Upper lobe of right lung (tissue), 1 donor: Measurements from ENCODE around the gene DNAJB4. TPM values are rescaled to one million over a fixed set of nuclear protein-coding genes. Genes with fewer than 3 reads are reported as not detected.
A peak's percentile ranks its signal among the peaks of the same experiment; 100 is the strongest.
"Not testable (repeated sequence)": the region's sequence is repeated elsewhere in the genome, so short reads cannot be mapped to it uniquely, and the experiment has no call there.

Experiments
- ATAC-seq: fragments of 200-7000 bp; cut with Tn5 transposase; one replicate; pipeline ENCODE4 v1.9.1; 2020; ENCODE audit warnings: mild to moderate bottlenecking, moderate library complexity
- DNase-seq: peaks from one replicate; pipeline ENCODE4 v3.0.0-alpha.2; 2020
- H3K27ac ChIP-seq: fragments of 200-600 bp; one replicate; pipeline ENCODE4 v1.8.0; 2022
- H3K27me3 ChIP-seq: fragments of 200-600 bp; one replicate; pipeline ENCODE4 v1.8.0; 2022; ENCODE audit warnings: mild to moderate bottlenecking
- H3K36me3 ChIP-seq: fragments of 200-600 bp; one replicate; pipeline ENCODE4 v1.8.0; 2022
- H3K4me1 ChIP-seq: fragments of 200-600 bp; one replicate; pipeline ENCODE4 v1.8.0; 2022
- H3K4me3 ChIP-seq: fragments of 200-600 bp; one replicate; pipeline ENCODE4 v1.8.0; 2022; ENCODE audit warnings: mild to moderate bottlenecking
- H3K9me3 ChIP-seq: fragments of 200-600 bp; one replicate; pipeline ENCODE4 v1.8.0; 2022
- intact Hi-C: fragments of 100-400 bp; cut with DNase I; formaldehyde crosslinking; loops from one replicate; pipeline ENCODE4 v1.11.0; 2022
- total RNA-seq: library from RNA; stranded (reverse); fragmentation: NEBNext Ultra II Directional; extraction: Animal tissue kit (Norgen Biotek cat#: 25700); gene quantifications from one replicate; pipeline ENCODE4 v1.2.1, GENCODE V29; 2021
- TF ChIP-seq, protein P1 (sequence below): fragments of 200-600 bp; IDR thresholded peaks from one replicate; pipeline ENCODE4 v1.8.0; 2022; ENCODE audit warnings: antibody characterized with exemption
- donor health status: DM: no; HTN: yes; CAD: no; lungs with severe emphysema.

The DNAJB4 gene
- total RNA-seq, 1 donor from 2014 or later, result 35.8 TPM

DNA sequence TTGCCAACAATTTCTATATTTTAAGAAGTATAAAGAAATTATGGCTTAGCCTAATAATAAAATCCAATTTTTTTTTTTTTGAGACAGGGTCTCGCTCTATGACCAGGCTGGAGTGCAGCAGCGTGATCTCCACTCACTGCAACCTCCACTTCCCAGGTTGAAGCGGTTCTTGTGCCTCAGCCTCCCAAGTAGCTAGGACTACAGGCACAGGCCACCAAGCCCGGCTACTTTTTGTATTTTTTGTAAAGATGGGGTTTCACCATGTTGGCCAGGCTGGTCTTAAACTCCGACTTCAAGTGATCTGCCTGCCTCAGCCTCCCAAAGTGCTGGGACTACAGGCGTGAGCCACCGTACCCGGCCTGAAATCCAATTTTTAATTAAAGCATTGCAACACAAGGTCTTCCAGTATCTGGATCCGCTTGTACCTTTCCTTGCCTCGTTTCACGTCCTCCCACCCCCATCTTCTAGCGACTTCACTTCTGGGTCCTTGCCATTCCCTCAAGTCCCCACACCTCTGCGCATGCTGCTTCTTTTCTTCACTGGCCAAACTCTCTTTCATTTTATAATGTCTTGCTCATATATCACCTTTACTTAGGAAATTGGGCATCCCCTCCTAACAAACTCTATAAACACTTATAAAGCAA lies 28.2 kb upstream of the DNAJB4 start:
- Histone ChIP-seq H3K4me1 (peaks cover 36% of the 10 kb centered on the region), H3K27ac (no peak overlapping the region), H3K36me3 (peaks cover 11% of the 10 kb centered on the region), H3K27me3 (no peaks in the 10 kb centered on the region), H3K9me3 (no peaks in the 10 kb centered on the region), H3K4me3 (peak overlapping the region; percentile 71)
- DNase-seq (no peak), ATAC-seq (no peak)
- intact Hi-C loops, result loop anchor here (10.0 kb wide), 1 partner anchor 138 kb away; no protein-coding TSS in a partner anchor
- TF ChIP-seq, protein P1, sequence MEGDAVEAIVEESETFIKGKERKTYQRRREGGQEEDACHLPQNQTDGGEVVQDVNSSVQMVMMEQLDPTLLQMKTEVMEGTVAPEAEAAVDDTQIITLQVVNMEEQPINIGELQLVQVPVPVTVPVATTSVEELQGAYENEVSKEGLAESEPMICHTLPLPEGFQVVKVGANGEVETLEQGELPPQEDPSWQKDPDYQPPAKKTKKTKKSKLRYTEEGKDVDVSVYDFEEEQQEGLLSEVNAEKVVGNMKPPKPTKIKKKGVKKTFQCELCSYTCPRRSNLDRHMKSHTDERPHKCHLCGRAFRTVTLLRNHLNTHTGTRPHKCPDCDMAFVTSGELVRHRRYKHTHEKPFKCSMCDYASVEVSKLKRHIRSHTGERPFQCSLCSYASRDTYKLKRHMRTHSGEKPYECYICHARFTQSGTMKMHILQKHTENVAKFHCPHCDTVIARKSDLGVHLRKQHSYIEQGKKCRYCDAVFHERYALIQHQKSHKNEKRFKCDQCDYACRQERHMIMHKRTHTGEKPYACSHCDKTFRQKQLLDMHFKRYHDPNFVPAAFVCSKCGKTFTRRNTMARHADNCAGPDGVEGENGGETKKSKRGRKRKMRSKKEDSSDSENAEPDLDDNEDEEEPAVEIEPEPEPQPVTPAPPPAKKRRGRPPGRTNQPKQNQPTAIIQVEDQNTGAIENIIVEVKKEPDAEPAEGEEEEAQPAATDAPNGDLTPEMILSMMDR, result no peak

DNA sequence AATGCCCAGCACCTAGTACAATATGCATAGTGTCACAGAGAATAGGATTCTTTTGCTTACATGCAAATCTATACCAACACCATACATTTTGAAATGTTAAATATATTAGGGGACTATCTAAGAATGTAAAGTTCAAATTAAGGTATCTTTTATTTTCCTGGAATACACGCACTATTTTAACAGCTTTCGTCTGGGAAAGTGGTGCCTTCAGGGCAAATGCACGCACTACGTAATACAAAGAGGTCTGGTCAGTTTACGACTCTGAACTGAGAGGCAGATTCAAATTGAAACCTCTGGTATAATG lies 26.8 kb upstream of the DNAJB4 start:
- H3K4me3 ChIP-seq, result peak overlapping the region; percentile 71
- ATAC-seq, result no peak
- H3K27ac ChIP-seq, result peak overlapping the region; percentile 98
- peaks cover 6% of the 10 kb centered on the region for H3K36me3 ChIP-seq
- H3K4me1 ChIP-seq, result peaks cover 36% of the 10 kb centered on the region
- intact Hi-C loops, result loop anchor here (10.0 kb wide), 1 partner anchor 137 kb away; no protein-coding TSS in a partner anchor
- DNase-seq, result no peak
- H3K9me3 ChIP-seq, result no peaks in the 10 kb centered on the region
- H3K27me3 ChIP-seq, result no peaks in the 10 kb centered on the region
- TF ChIP-seq, protein P1, result no peak

DNA sequence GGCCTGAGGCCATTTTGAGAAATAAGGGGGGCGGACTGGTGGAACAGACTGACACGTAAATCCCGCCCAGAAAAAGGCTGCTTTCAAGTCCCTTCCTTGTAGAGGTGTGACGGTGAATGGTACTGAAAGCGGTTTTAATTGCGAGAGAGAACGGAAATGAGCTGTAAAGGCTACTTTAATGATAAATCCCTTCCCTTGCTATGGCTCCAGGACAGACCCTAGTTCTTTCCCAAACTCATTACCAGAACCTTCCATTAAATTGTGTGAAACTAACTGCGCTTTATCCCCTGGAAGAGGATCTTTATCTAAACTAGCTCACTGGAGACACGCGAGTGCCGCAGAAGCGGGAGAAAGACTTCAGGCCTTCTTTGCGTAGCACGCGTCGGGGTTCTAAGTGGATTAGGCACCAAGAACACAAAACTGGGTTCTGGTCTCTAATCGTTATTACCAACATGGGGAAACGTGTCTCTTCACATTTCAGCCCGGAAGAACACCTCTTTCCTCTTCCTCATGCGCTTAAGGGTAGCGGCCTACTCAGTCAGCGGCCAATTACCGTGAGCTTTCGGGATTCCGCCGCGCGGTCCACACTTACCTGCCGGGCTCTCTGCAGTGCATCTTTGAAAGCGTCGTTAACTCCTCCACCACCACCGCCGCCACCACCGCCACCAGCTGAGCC lies 26.3 kb upstream of the DNAJB4 start:
- Histone ChIP-seq H3K36me3 (peaks cover 6% of the 10 kb centered on the region), H3K9me3 (no peaks in the 10 kb centered on the region), H3K4me3 (peak overlapping the region; percentile 71), H3K27me3 (no peaks in the 10 kb centered on the region), H3K27ac (peak overlapping the region; percentile 98), H3K4me1 (peaks cover 36% of the 10 kb centered on the region)
- TF ChIP-seq, protein P1, result no peak
- ATAC-seq, result peak; percentile 82
- DNase-seq, result no peak
- intact Hi-C loops, result loop anchor here (10.0 kb wide), 1 partner anchor 136 kb away; no protein-coding TSS in a partner anchor

DNA sequence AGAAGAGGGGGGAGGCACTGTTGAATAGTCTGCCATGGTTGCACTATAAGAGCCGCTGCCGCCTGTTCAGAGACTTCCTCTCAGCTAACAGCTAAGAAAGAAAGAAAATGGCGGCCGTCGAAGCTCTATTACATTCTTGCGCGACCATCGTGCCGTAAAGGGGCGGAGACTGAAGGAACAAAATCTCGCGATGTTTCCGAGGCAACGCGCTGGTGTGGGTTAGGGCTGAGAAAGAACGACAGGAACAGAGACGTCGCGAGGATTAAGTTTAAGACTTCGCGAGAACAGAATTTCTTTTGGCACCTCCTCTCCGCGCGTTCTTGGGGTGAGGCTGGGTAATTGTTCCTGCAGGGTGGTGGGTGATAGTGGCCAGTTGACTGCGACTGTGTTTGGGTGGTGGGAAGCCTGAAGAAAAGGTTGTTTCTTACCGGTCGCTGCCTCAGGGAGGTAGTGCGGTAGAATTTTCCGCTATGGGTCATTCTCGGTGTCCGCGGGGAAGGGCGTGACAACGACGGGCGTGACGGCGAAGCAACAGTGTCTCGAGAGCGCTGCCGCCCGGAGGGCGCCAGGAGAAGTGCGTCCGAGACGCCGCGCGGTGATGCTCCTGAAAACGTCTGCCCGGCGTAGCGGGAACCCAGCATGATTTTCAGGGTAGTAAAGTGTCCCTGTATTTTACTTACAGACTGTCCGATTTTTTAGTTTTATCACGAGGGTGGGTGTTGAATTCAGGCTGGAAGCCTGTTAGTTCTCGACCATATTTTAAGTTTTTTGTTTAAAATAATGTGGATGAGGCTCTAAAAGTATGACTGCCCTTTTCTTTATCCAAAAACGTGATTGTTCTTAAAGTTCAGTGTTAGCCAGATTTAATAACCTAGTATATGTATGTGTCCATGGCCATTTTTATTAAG lies 25.5 kb upstream of the DNAJB4 start, which contains the start of gene FUBP1:
Gene FUBP1 (minus strand): TSS at position 104 of the 908 bp plus-strand sequence. CDS start 68 bp downstream, at position 36.
- no peaks in the 10 kb centered on the region for H3K27me3 ChIP-seq
- intact Hi-C loops, result loop anchor here (10.0 kb wide), 1 partner anchor 136 kb away; no protein-coding TSS in a partner anchor

DNA sequence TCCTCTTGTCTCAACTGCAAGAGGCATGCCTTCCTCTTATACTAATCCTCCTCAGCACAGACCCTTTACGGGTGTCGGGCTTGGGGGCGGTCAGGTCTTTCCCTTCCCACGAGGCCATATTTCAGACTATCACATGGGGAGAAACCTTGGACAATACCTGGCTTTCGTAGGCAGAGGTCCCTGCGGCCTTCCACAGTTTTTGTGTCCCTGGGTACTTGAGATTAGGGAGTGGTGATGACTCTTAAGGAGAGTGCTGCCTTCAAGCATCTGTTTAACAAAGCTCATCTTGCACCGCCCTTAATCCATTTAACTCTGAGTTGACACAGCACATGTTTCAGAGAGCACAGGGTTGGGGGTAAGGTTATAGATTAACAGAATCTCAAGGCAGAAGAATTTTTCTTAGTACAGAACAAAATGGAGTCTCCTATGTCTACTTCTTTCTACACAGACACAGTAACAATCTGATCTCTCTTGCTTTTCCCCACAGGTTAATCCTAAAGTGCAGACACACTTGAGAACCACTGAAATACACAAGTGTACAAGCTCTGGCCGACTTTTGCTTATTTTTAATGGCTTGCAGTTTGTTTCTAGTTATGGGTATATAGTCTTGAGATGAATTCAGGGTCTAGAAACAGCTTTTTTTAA lies 21.3 kb upstream of the DNAJB4 start:
- H3K27ac ChIP-seq, H3K36me3 ChIP-seq, intact Hi-C loops, H3K4me1 ChIP-seq, H3K4me3 ChIP-seq, ATAC-seq, H3K9me3 ChIP-seq, H3K27me3 ChIP-seq, DNase-seq: not testable (repeated sequence)

More for the DNA sequence above, 25.5 kb upstream of the DNAJB4 start, which contains the start of gene FUBP1:
- Histone ChIP-seq H3K4me1 (peaks cover 35% of the 10 kb centered on the region), H3K27ac (peak within 1 kb of the TSS; percentile 98), H3K36me3 (peaks cover 6% of the 10 kb centered on the region), H3K4me3 (peak within 1 kb of the TSS; percentile 71), H3K9me3 (no peaks in the 10 kb centered on the region)
- peak; percentile 93 for ATAC-seq
- TF ChIP-seq, protein P1, result peak; percentile 74
- DNase-seq, result peak; percentile 94
